ENCODE measurements around the gene FRMD8. TPM values are rescaled to one million over a fixed set of nuclear protein-coding genes. Genes with fewer than 3 reads are reported as not detected.

The FRMD8 gene
- total and polyA plus RNA-seq, 2 donors (not counting 3 experiments of a cell fraction or from before 2014, with no cell fraction given): 36.4 to 53.9 TPM

DNA sequence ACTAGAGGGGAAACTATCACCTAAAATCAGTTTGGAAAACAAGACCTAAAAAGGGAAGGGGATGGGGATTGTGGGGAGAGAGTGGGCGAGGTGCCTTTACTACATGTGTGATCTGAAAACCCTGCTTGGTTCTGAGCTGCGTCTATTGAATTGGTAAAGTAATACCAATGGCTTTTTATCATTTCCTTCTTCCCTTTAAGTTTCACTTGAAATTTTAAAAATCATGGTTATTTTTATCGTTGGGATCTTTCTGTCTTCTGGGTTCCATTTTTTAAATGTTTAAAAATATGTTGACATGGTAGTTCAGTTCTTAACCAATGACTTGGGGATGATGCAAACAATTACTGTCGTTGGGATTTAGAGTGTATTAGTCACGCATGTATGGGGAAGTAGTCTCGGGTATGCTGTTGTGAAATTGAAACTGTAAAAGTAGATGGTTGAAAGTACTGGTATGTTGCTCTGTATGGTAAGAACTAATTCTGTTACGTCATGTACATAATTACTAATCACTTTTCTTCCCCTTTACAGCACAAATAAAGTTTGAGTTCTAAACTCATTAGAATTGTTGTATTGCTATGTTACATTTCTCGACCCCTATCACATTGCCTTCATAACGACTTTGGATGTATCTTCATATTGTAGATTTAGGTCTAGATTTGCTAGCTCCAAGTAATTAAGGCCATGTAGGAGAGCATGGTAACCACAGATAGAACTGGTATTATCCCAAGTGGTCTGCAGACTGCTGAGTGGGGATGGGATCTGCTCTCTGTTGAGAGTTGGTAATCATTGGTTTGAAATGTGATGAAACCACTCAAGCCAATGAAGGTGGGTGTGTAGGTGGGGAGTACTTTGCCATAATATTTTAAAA lies 39.8 kb downstream of the FRMD8 start:
- ChIA-PET CTCF (interaction anchor here (1.2 kb wide), 1 partner anchor 10 kb away, joined by 3 read pairs; no protein-coding TSS in a partner anchor), POLR2A (interaction anchor here (0.6 to 3.9 kb wide), 3 partner anchors 11 to 82 kb away, joined by 3 to 19 read pairs (median 5); partner anchors contain the start of gene MALAT1)
- Histone ChIP-seq H3K27ac (ENCODE audit: insufficient read depth, low read depth, low read length) (peak overlapping the region; percentile 99), H2AFZ (ENCODE audit: low read depth, low read length) (no peak overlapping the region), H3K27me3 (ENCODE audit: control insufficient read depth in 2 of 2, insufficient read depth in 2 of 2, low read length in 2 of 2) (no peaks in the 10 kb centered on the region), H3K4me1 (ENCODE audit: control insufficient read depth, extremely low read depth, insufficient read depth, low read length) (peaks cover 44% of the 10 kb centered on the region), H3K9me3 (replicated peaks; ENCODE audit: control insufficient read depth, insufficient read depth, low read length) (no peaks in the 10 kb centered on the region), H3K4me2 (ENCODE audit: insufficient read depth, low read length) (peak overlapping the region; percentile 91), H3K9ac (replicated peaks; ENCODE audit: extremely low read depth, insufficient read depth, low read length) (peak overlapping the region; percentile 98), H3K36me3 (ENCODE audit: control insufficient read depth in 2 of 2, extremely low read depth in 1 of 2, insufficient read depth in 2 of 2, low read length in 2 of 2) (peaks cover 4 to 8% of the 10 kb centered on the region in 2 experiments), H3K4me3 (replicated peaks in 1 of 3; ENCODE audit: insufficient read depth in 1 of 3, low read depth in 1 of 3, low read length in 3 of 3) (peak overlapping the region; percentile 52 to 95 (median 67)), H3K79me2 (ENCODE audit: control insufficient read depth, insufficient read depth, low read length) (peaks cover 92% of the 10 kb centered on the region), H4K20me1 (replicated peaks; ENCODE audit: control insufficient read depth, extremely low read depth, insufficient read depth, low read length) (peaks cover 5% of the 10 kb centered on the region), H3K9me1 (replicated peaks; ENCODE audit: control insufficient read depth, extremely low read depth, insufficient read depth, low read length) (no peaks in the 10 kb centered on the region)
- no peak for FAIRE-seq
- BruUV-seq (replicated peaks): no TSS peak
- intact Hi-C loops (cut with micrococcal nuclease) (no loop called here), dilution Hi-C loops (cut with MboI; ENCODE audit: extremely low pct_ligation_motif_present, low sequenced_read_pairs) (no loop called here)
- DNase-seq (ENCODE audit: low read depth, low spot score): peak; percentile 70
- TF ChIP-seq, protein P1, sequence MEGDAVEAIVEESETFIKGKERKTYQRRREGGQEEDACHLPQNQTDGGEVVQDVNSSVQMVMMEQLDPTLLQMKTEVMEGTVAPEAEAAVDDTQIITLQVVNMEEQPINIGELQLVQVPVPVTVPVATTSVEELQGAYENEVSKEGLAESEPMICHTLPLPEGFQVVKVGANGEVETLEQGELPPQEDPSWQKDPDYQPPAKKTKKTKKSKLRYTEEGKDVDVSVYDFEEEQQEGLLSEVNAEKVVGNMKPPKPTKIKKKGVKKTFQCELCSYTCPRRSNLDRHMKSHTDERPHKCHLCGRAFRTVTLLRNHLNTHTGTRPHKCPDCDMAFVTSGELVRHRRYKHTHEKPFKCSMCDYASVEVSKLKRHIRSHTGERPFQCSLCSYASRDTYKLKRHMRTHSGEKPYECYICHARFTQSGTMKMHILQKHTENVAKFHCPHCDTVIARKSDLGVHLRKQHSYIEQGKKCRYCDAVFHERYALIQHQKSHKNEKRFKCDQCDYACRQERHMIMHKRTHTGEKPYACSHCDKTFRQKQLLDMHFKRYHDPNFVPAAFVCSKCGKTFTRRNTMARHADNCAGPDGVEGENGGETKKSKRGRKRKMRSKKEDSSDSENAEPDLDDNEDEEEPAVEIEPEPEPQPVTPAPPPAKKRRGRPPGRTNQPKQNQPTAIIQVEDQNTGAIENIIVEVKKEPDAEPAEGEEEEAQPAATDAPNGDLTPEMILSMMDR (IDR thresholded peaks at IDR 0.05; ENCODE audit: extremely low read depth in 1 of 2, insufficient read depth in 1 of 2, low read depth in 1 of 2, low read length in 2 of 2): no peak
- TF ChIP-seq JUN (IDR thresholded peaks at IDR 0.05; ENCODE audit: borderline replicate concordance, insufficient read depth, insufficient read length, low read depth) (peak; percentile 46), POLR2AphosphoS5 (IDR thresholded peaks at IDR 0.05; ENCODE audit: insufficient read depth, low read depth, low read length) (peak; percentile 73)
